Measurements from ENCODE around the gene BABAM2. TPM values are rescaled to one million over a fixed set of nuclear protein-coding genes. Genes with fewer than 3 reads are reported as not detected.

Gene BABAM2
- total RNA-seq, 4 donors from 2014 or later: 24.3 to 46.1 (median 44.5) TPM

GRCh38 chr2:28339516-28340175 lies 449.1 kb downstream of the BABAM2 start:
- Histone ChIP-seq H3K4me3 (no peak overlapping the region), H3K27me3 (no peaks in the 10 kb centered on the region), H3K4me1 (peaks cover 4 to 70% (median 33%) of the 10 kb centered on the region in 4 donors), H3K36me3 (no peaks in the 10 kb centered on the region), H3K27ac (peak overlapping the region in 2 of 4 donors; percentile 63 to 75), H3K9me3 (no peaks in the 10 kb centered on the region)
- 87 to 88% methylated on average over 8 to 10 of the region's 10 CpGs for WGBS, 2 donors
- no peak for TF ChIP-seq EP300 (IDR thresholded peaks at IDR 0.05)
- no peak for TF ChIP-seq POLR2A (IDR thresholded peaks at IDR 0.05)
- TF ChIP-seq, protein P1, sequence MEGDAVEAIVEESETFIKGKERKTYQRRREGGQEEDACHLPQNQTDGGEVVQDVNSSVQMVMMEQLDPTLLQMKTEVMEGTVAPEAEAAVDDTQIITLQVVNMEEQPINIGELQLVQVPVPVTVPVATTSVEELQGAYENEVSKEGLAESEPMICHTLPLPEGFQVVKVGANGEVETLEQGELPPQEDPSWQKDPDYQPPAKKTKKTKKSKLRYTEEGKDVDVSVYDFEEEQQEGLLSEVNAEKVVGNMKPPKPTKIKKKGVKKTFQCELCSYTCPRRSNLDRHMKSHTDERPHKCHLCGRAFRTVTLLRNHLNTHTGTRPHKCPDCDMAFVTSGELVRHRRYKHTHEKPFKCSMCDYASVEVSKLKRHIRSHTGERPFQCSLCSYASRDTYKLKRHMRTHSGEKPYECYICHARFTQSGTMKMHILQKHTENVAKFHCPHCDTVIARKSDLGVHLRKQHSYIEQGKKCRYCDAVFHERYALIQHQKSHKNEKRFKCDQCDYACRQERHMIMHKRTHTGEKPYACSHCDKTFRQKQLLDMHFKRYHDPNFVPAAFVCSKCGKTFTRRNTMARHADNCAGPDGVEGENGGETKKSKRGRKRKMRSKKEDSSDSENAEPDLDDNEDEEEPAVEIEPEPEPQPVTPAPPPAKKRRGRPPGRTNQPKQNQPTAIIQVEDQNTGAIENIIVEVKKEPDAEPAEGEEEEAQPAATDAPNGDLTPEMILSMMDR (IDR thresholded peaks at IDR 0.05): no peak
- DNase-seq (ENCODE audit: low spot score in 2 of 2): no peak

- 68 to 73% methylated on average over 14 of the region's 15 CpGs for WGBS, 2 donors
- Histone ChIP-seq H3K9me3 (no peaks in the 10 kb centered on the region), H3K27me3 (no peaks in the 10 kb centered on the region), H3K27ac (peak overlapping the region in 2 of 4 donors; percentile 63 to 82), H3K4me3 (no peak overlapping the region), H3K4me1 (peaks cover 4 to 70% (median 33%) of the 10 kb centered on the region in 4 donors), H3K36me3 (no peaks in the 10 kb centered on the region)
- TF ChIP-seq EP300 (IDR thresholded peaks at IDR 0.05) (no peak), POLR2A (IDR thresholded peaks at IDR 0.05) (no peak)
- TF ChIP-seq, protein P1 (IDR thresholded peaks at IDR 0.05): no peak
- DNase-seq (ENCODE audit: low spot score in 2 of 2): no peak
Observed at GRCh38 chr2:28340312-28341202, 450.0 kb downstream of the BABAM2 start.

- H3K36me3 ChIP-seq: no peaks in the 10 kb centered on the region
- 84 to 85% methylated on average over 17 of the region's 17 CpGs for WGBS, 2 donors
- H3K4me3 ChIP-seq: no peak overlapping the region
- H3K27ac ChIP-seq: peak overlapping the region in 2 of 4 donors; percentile 63 to 82
- no peak for DNase-seq (ENCODE audit: low spot score in 2 of 2)
- peaks cover 4 to 70% (median 33%) of the 10 kb centered on the region in 4 donors for H3K4me1 ChIP-seq
- TF ChIP-seq POLR2A (IDR thresholded peaks at IDR 0.05) (no peak), EP300 (IDR thresholded peaks at IDR 0.05) (no peak)
- TF ChIP-seq, protein P1 (IDR thresholded peaks at IDR 0.05): no peak
- no peaks in the 10 kb centered on the region for H3K9me3 ChIP-seq
- H3K27me3 ChIP-seq: no peaks in the 10 kb centered on the region
Observed at GRCh38 chr2:28341208-28341891, 450.8 kb downstream of the BABAM2 start.

DNA sequence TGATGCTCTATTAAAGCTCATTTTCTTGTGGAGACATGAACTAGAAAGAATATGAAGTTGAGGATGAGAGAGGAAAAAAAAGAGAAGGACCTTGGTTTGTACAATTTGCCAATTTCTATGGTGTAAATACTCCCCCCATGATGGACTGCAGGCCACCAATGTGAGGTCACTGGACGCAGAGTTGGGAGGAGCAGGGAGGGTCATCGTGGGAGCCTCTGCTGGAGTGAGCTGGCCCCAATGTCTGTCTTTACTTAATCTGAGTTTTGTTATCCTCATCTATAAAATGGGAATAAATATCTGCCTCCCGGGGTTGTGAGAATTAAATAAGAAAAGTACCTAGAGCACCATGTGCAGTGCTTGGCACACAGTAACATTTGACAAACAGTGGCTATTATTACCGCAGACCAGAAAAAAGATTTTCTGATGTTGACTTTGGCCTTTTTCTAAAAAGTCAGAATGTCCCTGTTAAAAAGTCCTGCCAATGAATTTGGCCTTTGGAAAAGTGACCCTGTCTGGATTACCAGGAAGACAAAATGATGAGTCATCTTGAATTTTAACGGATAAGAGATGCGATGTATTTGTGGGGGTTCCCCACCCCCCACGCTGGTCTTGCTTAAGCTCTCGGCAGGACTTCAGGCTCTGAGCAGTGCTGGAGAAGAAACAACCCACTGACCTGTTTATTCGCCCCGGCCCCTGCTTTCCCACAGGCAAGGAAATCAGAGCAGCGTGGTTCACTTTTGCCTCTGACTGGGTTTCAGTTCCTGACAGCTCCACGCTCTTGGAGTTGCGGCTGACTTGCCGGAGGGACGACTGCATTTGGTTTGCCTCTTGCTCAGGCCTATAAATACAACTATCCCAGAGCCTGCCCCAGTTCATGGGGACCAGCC lies 451.8 kb downstream of the BABAM2 start:
- TF ChIP-seq, protein P1 (IDR thresholded peaks at IDR 0.05): no peak
- peak in 1 of 2 donors; percentile 85 for TF ChIP-seq EP300 (IDR thresholded peaks at IDR 0.05)
- Histone ChIP-seq H3K4me3 (no peak overlapping the region), H3K9me3 (no peaks in the 10 kb centered on the region), H3K27me3 (no peaks in the 10 kb centered on the region), H3K27ac (peak overlapping the region; percentile 4 to 82 (median 56)), H3K4me1 (peaks cover 4 to 68% (median 31%) of the 10 kb centered on the region in 4 donors), H3K36me3 (no peaks in the 10 kb centered on the region)
- DNase-seq (ENCODE audit: low spot score in 2 of 2): peak; percentile 46 to 59
- WGBS, 2 donors: 16 to 27% methylated on average over 15 of the region's 15 CpGs
